NB4 (cell line): ENCODE results near the gene LRRC4C.

Experiments used
- CTCF ChIP-seq: IDR thresholded peaks from one replicate; pipeline ENCODE4 v1.5.1; 2012; ENCODE audit warnings: low read depth, low read length
- POLR2A ChIP-seq: IDR thresholded peaks from 2 replicates; pipeline ENCODE4 v1.6.1; 2011; ENCODE audit warnings: mild to moderate bottlenecking; ENCODE audit not compliant: insufficient read length; ENCODE audit errors: extremely low read depth

GRCh38 chr11:40340911-40341310 is 1118.5 kb downstream of the LRRC4C start:
- TF ChIP-seq CTCF (no peak), POLR2A (no peak)
